ENCODE measurements around the gene CSGALNACT2. TPM values are rescaled to one million over a fixed set of nuclear protein-coding genes. Genes with fewer than 3 reads are reported as not detected.

Gene CSGALNACT2
- polyA plus RNA-seq, 2 donors: 2.0 to 3.4 TPM

DNA sequence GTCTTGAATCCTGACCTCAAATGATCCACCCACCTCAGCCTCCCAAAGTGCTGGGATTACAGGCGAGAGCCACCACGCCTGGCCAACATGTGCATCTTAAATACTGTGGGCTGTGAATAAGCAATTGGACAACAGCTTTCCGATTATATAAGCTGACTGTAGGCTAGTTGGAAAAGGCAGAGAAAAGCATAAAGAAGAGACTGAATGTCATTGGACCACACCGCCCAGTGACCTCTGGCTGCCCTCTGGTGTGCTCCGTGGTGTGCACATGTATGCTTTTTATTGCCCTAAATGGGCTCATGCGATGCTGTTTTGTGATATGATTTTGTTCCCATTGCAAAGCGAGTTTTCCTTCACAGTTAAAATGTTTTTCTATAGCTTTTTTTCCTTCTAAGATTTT lies 15.4 kb upstream of the CSGALNACT2 start:
- 86 to 91% methylated on average over 7 of the region's 7 CpGs for WGBS, 2 donors
- Histone ChIP-seq H3K4me3 (ENCODE audit: low read depth in 1 of 2, low read length in 2 of 2) (no peak overlapping the region), H3K4me1 (ENCODE audit: control insufficient read depth in 2 of 2, insufficient read depth in 2 of 2, low read length in 1 of 2) (no peaks in the 10 kb centered on the region), H3K36me3 (ENCODE audit: control insufficient read depth in 2 of 2, insufficient read depth in 2 of 2, low read length in 1 of 2) (no peaks in the 10 kb centered on the region), H3K27me3 (ENCODE audit: control insufficient read depth in 1 of 2, insufficient read depth in 2 of 2, low read length in 2 of 2) (no peaks in the 10 kb centered on the region), H3K27ac (ENCODE audit: low read depth in 2 of 2, low read length in 1 of 2) (no peak overlapping the region), H3K9me3 (ENCODE audit: control insufficient read depth in 2 of 2, insufficient read depth in 1 of 2, low read depth in 1 of 2, low read length in 1 of 2) (no peaks in the 10 kb centered on the region)

DNA sequence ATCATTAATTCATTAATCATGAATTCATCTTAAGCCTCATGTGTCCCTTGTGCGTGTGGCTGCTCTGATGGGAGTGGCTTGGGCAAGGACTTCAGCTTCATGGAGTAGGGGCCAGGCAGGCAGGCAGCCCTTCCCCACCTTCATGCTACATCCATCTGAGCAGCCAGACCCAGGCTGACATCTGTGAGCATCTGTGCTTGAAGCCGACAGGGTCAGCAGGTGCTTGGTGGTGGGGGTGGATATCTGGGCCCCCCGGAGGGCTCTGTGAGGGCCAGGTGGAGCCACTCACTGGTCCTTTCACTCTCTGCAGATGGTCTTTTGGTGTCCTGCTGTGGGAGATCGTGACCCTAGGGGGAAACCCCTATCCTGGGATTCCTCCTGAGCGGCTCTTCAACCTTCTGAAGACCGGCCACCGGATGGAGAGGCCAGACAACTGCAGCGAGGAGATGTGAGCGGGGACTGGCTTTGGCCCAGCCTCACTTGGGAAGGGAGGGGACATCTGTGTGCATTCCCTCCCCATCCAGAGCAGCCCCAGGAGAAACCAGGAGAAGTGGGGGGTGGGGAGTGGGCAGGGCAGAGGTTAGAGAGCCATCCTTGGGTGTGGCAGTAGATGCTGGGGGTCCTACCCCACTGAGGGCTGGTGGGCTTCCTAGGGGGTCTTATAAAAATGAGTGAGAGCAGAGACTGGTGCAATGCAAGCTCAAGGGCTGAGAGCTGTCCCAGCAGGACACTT lies 14.7 kb upstream of the CSGALNACT2 start:
- no peak overlapping the region for H3K27ac ChIP-seq (ENCODE audit: low read depth in 2 of 2, low read length in 1 of 2)
- no peak overlapping the region for H3K4me3 ChIP-seq (ENCODE audit: low read depth in 1 of 2, low read length in 2 of 2)
- no peaks in the 10 kb centered on the region for H3K27me3 ChIP-seq (ENCODE audit: control insufficient read depth in 1 of 2, insufficient read depth in 2 of 2, low read length in 2 of 2)
- 86 to 87% methylated on average over 9 of the region's 9 CpGs for whole genome bisulfite sequencing, 2 donors
- no peaks in the 10 kb centered on the region for H3K9me3 ChIP-seq (ENCODE audit: control insufficient read depth in 2 of 2, insufficient read depth in 1 of 2, low read depth in 1 of 2, low read length in 1 of 2)
- no peaks in the 10 kb centered on the region for H3K36me3 ChIP-seq (ENCODE audit: control insufficient read depth in 2 of 2, insufficient read depth in 2 of 2, low read length in 1 of 2)
- H3K4me1 ChIP-seq (ENCODE audit: control insufficient read depth in 2 of 2, insufficient read depth in 2 of 2, low read length in 1 of 2): no peaks in the 10 kb centered on the region

DNA sequence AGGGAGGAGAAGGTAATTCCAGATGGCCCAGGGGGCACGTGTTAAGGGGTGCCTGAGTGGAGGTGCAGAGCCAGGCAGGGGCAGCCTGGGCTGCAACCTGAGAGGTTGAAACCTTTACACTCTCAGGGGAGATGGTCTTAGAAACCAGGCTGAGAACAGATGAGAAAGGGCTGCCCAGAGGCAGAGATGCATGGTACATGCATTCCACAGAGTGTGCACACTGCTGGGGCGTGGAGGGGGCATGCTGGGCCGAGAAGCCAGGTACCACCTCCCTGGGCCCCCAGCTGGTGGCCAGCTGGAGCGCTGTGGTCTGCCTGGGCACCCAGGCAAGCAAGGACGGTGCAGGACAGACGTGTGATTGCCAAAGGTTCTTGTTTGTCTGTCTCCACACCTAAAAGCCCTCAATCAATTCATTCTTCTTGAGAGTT lies 14.1 kb upstream of the CSGALNACT2 start:
- no peaks in the 10 kb centered on the region for H3K27me3 ChIP-seq (ENCODE audit: control insufficient read depth in 1 of 2, insufficient read depth in 2 of 2, low read length in 2 of 2)
- no peaks in the 10 kb centered on the region for H3K9me3 ChIP-seq (ENCODE audit: control insufficient read depth in 2 of 2, insufficient read depth in 1 of 2, low read depth in 1 of 2, low read length in 1 of 2)
- 82 to 85% methylated on average over 6 of the region's 6 CpGs for WGBS, 2 donors
- H3K27ac ChIP-seq (ENCODE audit: low read depth in 2 of 2, low read length in 1 of 2): no peak overlapping the region
- H3K36me3 ChIP-seq (ENCODE audit: control insufficient read depth in 2 of 2, insufficient read depth in 2 of 2, low read length in 1 of 2): no peaks in the 10 kb centered on the region
- no peaks in the 10 kb centered on the region for H3K4me1 ChIP-seq (ENCODE audit: control insufficient read depth in 2 of 2, insufficient read depth in 2 of 2, low read length in 1 of 2)
- H3K4me3 ChIP-seq (ENCODE audit: low read depth in 1 of 2, low read length in 2 of 2): no peak overlapping the region

DNA sequence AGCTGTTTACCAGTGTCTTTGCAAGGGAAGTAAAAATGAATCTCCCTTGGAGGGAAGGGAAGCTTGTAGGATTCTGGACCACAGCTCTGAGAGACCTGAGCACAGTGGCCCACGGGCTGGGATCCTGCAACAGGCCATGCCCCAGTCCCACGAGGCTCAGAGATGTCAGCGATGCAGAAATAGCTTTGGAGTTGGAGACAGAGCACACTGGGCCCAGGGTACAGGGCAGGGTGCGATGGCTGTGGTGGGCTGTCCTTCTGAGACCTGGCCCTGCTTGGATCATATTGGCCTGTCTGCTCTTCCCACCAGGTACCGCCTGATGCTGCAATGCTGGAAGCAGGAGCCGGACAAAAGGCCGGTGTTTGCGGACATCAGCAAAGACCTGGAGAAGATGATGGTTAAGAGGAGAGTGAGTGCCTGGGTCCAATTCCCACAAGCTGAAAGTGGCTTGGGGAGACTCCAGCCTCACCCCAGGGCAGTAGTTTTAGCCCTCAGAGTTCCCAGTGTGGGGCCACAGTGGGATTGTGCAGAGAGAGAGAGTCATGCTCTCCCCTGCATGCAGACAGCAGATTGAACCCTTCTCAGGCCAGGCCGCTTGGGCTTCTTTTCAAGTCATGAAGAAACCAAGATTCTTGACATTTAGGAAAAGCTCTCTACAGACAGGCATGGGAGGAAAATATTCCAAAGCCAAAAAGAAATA lies 13.5 kb upstream of the CSGALNACT2 start:
- H3K36me3 ChIP-seq (ENCODE audit: control insufficient read depth in 2 of 2, insufficient read depth in 2 of 2, low read length in 1 of 2): no peaks in the 10 kb centered on the region
- H3K4me3 ChIP-seq (ENCODE audit: low read depth in 1 of 2, low read length in 2 of 2): no peak overlapping the region
- no peaks in the 10 kb centered on the region for H3K4me1 ChIP-seq (ENCODE audit: control insufficient read depth in 2 of 2, insufficient read depth in 2 of 2, low read length in 1 of 2)
- H3K9me3 ChIP-seq (ENCODE audit: control insufficient read depth in 2 of 2, insufficient read depth in 1 of 2, low read depth in 1 of 2, low read length in 1 of 2): no peaks in the 10 kb centered on the region
- H3K27me3 ChIP-seq (ENCODE audit: control insufficient read depth in 1 of 2, insufficient read depth in 2 of 2, low read length in 2 of 2): no peaks in the 10 kb centered on the region
- H3K27ac ChIP-seq (ENCODE audit: low read depth in 2 of 2, low read length in 1 of 2): no peak overlapping the region
- WGBS, 2 donors: 86 to 88% methylated on average over 9 of the region's 9 CpGs

DNA sequence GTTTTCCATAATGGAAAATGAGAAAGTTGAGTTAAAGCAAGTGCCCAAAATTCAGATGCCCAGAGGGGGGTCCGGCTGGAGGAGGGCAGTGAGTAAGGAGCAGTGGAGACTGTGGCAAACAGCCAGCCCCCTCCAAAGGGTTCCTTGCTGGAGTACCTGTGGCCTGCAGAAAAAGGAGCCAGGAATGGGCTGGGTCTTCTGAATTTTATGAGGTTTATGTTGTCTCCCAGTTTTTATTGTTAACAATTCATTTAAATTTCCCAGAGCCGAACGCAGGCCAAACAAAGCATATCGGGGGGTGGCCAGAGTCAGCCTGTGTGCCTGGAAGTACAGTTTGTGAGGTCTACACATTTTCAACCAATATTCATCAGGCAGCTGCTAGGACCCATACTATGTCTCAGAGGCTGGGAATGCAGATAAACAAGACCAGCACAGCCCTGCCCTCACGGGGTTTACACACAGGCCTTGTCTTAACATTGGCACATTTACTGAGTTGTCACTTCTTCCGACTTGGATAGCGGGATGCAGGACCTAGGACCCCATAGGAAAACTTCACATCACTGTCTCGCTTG lies 12.9 kb upstream of the CSGALNACT2 start:
- no peaks in the 10 kb centered on the region for H3K27me3 ChIP-seq (ENCODE audit: control insufficient read depth in 1 of 2, insufficient read depth in 2 of 2, low read length in 2 of 2)
- H3K4me1 ChIP-seq (ENCODE audit: control insufficient read depth in 2 of 2, insufficient read depth in 2 of 2, low read length in 1 of 2): no peaks in the 10 kb centered on the region
- no peak overlapping the region for H3K4me3 ChIP-seq (ENCODE audit: low read depth in 1 of 2, low read length in 2 of 2)
- H3K27ac ChIP-seq (ENCODE audit: low read depth in 2 of 2, low read length in 1 of 2): no peak overlapping the region
- H3K36me3 ChIP-seq (ENCODE audit: control insufficient read depth in 2 of 2, insufficient read depth in 2 of 2, low read length in 1 of 2): no peaks in the 10 kb centered on the region
- H3K9me3 ChIP-seq (ENCODE audit: control insufficient read depth in 2 of 2, insufficient read depth in 1 of 2, low read depth in 1 of 2, low read length in 1 of 2): no peaks in the 10 kb centered on the region
- WGBS, 2 donors: 87 to 89% methylated on average over 8 of the region's 8 CpGs

DNA sequence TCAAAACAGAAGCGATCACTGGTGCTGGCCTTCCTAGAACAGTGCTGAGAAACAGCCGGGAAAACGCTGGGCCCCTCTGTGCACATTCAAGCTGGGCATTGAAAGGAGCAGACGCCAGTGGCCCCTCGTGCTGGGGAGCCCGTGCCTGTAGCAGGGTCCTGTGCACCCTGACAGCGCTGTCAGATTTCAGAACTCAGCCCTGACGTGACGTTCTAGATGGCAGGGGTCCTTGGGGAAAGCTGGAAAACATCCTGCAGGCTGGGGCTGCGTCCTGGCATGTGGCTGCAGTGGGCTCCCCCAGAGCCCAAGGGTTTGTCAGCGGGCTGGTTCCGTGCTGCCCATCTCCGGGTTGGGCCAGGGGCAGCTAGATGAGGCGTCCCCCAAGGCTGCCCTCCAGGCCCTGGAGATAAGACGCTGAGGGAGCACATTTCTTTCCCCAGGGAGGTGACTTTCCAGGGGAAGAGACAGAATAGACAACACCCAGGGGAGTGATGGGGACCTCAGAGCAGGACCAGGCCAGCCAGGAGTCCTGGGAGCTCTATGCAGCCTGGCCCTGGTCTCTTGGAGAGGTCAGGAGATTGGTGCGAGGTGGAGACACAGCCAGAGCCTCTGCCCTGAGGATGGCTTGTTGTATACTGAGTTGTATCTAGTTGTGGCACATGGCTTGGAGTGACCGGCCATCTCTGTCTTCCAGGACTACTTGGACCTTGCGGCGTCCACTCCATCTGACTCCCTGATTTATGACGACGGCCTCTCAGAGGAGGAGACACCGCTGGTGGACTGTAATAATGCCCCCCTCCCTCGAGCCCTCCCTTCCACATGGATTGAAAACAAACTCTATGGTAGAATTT lies 12.1 kb upstream of the CSGALNACT2 start:
- Histone ChIP-seq H3K4me1 (ENCODE audit: control insufficient read depth in 2 of 2, insufficient read depth in 2 of 2, low read length in 1 of 2) (peaks cover 0 to 4% of the 10 kb centered on the region in 2 donors), H3K4me3 (ENCODE audit: low read depth in 1 of 2, low read length in 2 of 2) (no peak overlapping the region), H3K27me3 (ENCODE audit: control insufficient read depth in 1 of 2, insufficient read depth in 2 of 2, low read length in 2 of 2) (no peaks in the 10 kb centered on the region), H3K27ac (ENCODE audit: low read depth in 2 of 2, low read length in 1 of 2) (no peak overlapping the region), H3K9me3 (ENCODE audit: control insufficient read depth in 2 of 2, insufficient read depth in 1 of 2, low read depth in 1 of 2, low read length in 1 of 2) (no peaks in the 10 kb centered on the region), H3K36me3 (ENCODE audit: control insufficient read depth in 2 of 2, insufficient read depth in 2 of 2, low read length in 1 of 2) (no peaks in the 10 kb centered on the region)
- 86 to 88% methylated on average over 23 of the region's 23 CpGs for WGBS, 2 donors

DNA sequence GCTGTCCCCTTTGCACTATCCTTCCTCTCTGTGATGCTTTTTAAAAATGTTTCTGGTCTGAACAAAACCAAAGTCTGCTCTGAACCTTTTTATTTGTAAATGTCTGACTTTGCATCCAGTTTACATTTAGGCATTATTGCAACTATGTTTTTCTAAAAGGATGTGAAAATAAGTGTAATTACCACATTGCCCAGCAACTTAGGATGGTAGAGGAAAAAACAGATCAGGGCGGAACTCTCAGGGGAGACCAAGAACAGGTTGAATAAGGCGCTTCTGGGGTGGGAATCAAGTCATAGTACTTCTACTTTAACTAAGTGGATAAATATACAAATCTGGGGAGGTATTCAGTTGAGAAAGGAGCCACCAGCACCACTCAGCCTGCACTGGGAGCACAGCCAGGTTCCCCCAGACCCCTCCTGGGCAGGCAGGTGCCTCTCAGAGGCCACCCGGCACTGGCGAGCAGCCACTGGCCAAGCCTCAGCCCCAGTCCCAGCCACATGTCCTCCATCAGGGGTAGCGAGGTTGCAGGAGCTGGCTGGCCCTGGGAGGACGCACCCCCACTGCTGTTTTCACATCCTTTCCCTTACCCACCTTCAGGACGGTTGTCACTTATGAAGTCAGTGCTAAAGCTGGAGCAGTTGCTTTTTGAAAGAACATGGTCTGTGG lies 11.4 kb upstream of the CSGALNACT2 start:
- no peaks in the 10 kb centered on the region for H3K36me3 ChIP-seq (ENCODE audit: control insufficient read depth in 2 of 2, insufficient read depth in 2 of 2, low read length in 1 of 2)
- peaks cover 0 to 4% of the 10 kb centered on the region in 2 donors for H3K4me1 ChIP-seq (ENCODE audit: control insufficient read depth in 2 of 2, insufficient read depth in 2 of 2, low read length in 1 of 2)
- no peak overlapping the region for H3K27ac ChIP-seq (ENCODE audit: low read depth in 2 of 2, low read length in 1 of 2)
- WGBS, 2 donors: 65 to 75% methylated on average over 7 of the region's 7 CpGs
- H3K4me3 ChIP-seq (ENCODE audit: low read depth in 1 of 2, low read length in 2 of 2): no peak overlapping the region
- H3K9me3 ChIP-seq (ENCODE audit: control insufficient read depth in 2 of 2, insufficient read depth in 1 of 2, low read depth in 1 of 2, low read length in 1 of 2): no peaks in the 10 kb centered on the region
- H3K27me3 ChIP-seq (ENCODE audit: control insufficient read depth in 1 of 2, insufficient read depth in 2 of 2, low read length in 2 of 2): no peaks in the 10 kb centered on the region

DNA sequence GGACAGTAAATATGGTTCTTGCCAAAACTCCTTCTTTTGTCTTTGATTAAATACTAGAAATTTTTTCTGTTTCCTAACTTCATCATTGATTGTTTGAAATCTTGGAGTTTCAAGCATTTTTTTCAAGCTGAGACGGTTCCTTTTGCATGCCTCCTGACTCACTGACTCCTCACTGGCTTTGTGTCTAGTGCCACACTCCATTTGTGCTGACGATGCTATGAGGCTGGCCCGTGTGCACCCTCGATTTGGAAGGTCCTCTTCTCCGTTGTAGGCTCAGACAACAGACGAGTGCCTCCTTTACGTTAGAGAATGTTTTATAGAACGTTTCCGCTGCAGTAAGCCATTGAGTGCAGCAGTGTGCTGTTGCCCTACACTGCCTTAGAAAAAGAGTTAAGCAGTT lies 10.8 kb upstream of the CSGALNACT2 start:
- H3K9me3 ChIP-seq (ENCODE audit: control insufficient read depth in 2 of 2, insufficient read depth in 1 of 2, low read depth in 1 of 2, low read length in 1 of 2): no peaks in the 10 kb centered on the region
- no peaks in the 10 kb centered on the region for H3K36me3 ChIP-seq (ENCODE audit: control insufficient read depth in 2 of 2, insufficient read depth in 2 of 2, low read length in 1 of 2)
- WGBS, 2 donors: 82 to 84% methylated on average over 9 of the region's 9 CpGs
- no peaks in the 10 kb centered on the region for H3K27me3 ChIP-seq (ENCODE audit: control insufficient read depth in 1 of 2, insufficient read depth in 2 of 2, low read length in 2 of 2)
- H3K27ac ChIP-seq (ENCODE audit: low read depth in 2 of 2, low read length in 1 of 2): no peak overlapping the region
- peaks cover 0 to 4% of the 10 kb centered on the region in 2 donors for H3K4me1 ChIP-seq (ENCODE audit: control insufficient read depth in 2 of 2, insufficient read depth in 2 of 2, low read length in 1 of 2)
- no peak overlapping the region for H3K4me3 ChIP-seq (ENCODE audit: low read depth in 1 of 2, low read length in 2 of 2)

DNA sequence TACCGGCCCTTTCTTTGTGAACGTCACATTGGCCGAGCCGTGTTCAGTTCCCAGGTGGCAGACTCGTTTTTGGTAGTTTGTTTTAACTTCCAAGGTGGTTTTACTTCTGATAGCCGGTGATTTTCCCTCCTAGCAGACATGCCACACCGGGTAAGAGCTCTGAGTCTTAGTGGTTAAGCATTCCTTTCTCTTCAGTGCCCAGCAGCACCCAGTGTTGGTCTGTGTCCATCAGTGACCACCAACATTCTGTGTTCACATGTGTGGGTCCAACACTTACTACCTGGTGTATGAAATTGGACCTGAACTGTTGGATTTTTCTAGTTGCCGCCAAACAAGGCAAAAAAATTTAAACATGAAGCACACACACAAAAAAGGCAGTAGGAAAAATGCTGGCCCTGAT lies 9.9 kb upstream of the CSGALNACT2 start:
- no peak overlapping the region for H3K27ac ChIP-seq (ENCODE audit: low read depth in 2 of 2, low read length in 1 of 2)
- H3K36me3 ChIP-seq (ENCODE audit: control insufficient read depth in 2 of 2, insufficient read depth in 2 of 2, low read length in 1 of 2): no peaks in the 10 kb centered on the region
- H3K4me1 ChIP-seq (ENCODE audit: control insufficient read depth in 2 of 2, insufficient read depth in 2 of 2, low read length in 1 of 2): peaks cover 0 to 4% of the 10 kb centered on the region in 2 donors
- 78 to 84% methylated on average over 8 of the region's 8 CpGs for WGBS, 2 donors
- no peaks in the 10 kb centered on the region for H3K27me3 ChIP-seq (ENCODE audit: control insufficient read depth in 1 of 2, insufficient read depth in 2 of 2, low read length in 2 of 2)
- H3K9me3 ChIP-seq (ENCODE audit: control insufficient read depth in 2 of 2, insufficient read depth in 1 of 2, low read depth in 1 of 2, low read length in 1 of 2): no peaks in the 10 kb centered on the region
- H3K4me3 ChIP-seq (ENCODE audit: low read depth in 1 of 2, low read length in 2 of 2): no peak overlapping the region
